T-cell (primary cell): ENCODE measurements around the gene D2HGDH. TPM values are rescaled to one million over a fixed set of nuclear protein-coding genes. Genes with fewer than 3 reads are reported as not detected.

ENCODE experiments used
- ATAC-seq, 4 experiments: fragments of 200-7000 bp in 3 of 4; fragments of 150-1000 bp in 1 of 4; cut with Tn5 transposase; replicated peaks in 1 of 4; 1 replicate in 3 of 4; 2 replicates in 1 of 4; pipeline ENCODE4 v1.10.0; 2021; ENCODE audit warnings: moderate library complexity in 3 of 4, mild to moderate bottlenecking in 2 of 4, moderate number of reproducible peaks in 1 of 4
- CTCF ChIA-PET, 2 donors: fragments of 300-600 bp; sonication (Branson Sonifier 250); formaldehyde crosslinking; loops; one replicate each; lab custom pipeline; 2022; ENCODE audit warnings: antibody characterized with exemption in 2 of 2; lab: Charles Lee
- POLR2A ChIA-PET, 2 donors: fragments of 300-600 bp; sonication (Branson Sonifier 250); formaldehyde crosslinking; loops; one replicate each; lab custom pipeline; 2022; ENCODE audit warnings: antibody characterized with exemption in 2 of 2; lab: Charles Lee
- DNase-seq, 35 experiments: peaks; one replicate each; pipeline versions ENCODE4 v3.0.0 to v3.0.0-alpha.2; 2013 to 2023
- H3K27ac ChIP-seq: one replicate; pipeline ENCODE4 v1.5.1; 2013; ENCODE audit warnings: low read length
- H3K27me3 ChIP-seq, 2 experiments: replicated peaks in 1 of 2; 1 replicate in 1 of 2; 2 replicates in 1 of 2; pipeline versions ENCODE4 v1.6.1 to v1.7.0; 2013; ENCODE audit warnings: low read length in 1 of 2, mixed read lengths in 1 of 2; ENCODE audit not compliant: control insufficient read depth in 2 of 2, insufficient read depth in 2 of 2; ENCODE audit errors: extremely low read depth in 1 of 2
- H3K36me3 ChIP-seq, 2 donors: 1 replicate in 1 of 2; 2 replicates in 1 of 2; pipeline versions ENCODE4 v1.6.1 to v1.7.0; 2013; ENCODE audit warnings: low read length in 1 of 2; ENCODE audit not compliant: control insufficient read depth in 2 of 2, insufficient read depth in 1 of 2; ENCODE audit errors: extremely low read depth in 1 of 2
- H3K4me1 ChIP-seq, 2 experiments: 1 replicate in 1 of 2; 2 replicates in 1 of 2; pipeline versions ENCODE4 v1.6.1 to v1.7.0; 2013; ENCODE audit warnings: low read length in 2 of 2, mixed read lengths in 1 of 2; ENCODE audit not compliant: insufficient read depth in 2 of 2, control insufficient read depth in 1 of 2; ENCODE audit errors: extremely low read depth in 1 of 2
- H3K4me3 ChIP-seq, 2 donors: 1 replicate in 1 of 2; 2 replicates in 1 of 2; pipeline versions ENCODE4 v1.5.1 to v1.7.0; 2013; ENCODE audit warnings: mild to moderate bottlenecking in 2 of 2, low read length in 1 of 2, moderate library complexity in 1 of 2; ENCODE audit not compliant: control insufficient read depth in 1 of 2; ENCODE audit errors: extremely low read depth in 1 of 2
- H3K9me3 ChIP-seq: 2 replicates; pipeline ENCODE4 v1.7.0; 2013
- H3K27ac Mint-ChIP-seq, 2 donors: one replicate each; pipeline ENCODE4 v1.8.0; 2020 to 2021; ENCODE audit warnings: mild to moderate bottlenecking in 2 of 2, mixed read lengths in 2 of 2
- H3K27me3 Mint-ChIP-seq, 2 donors: one replicate each; pipeline ENCODE4 v1.8.0; 2021 to 2022; ENCODE audit warnings: mixed read lengths in 2 of 2
- H3K36me3 Mint-ChIP-seq: one replicate; pipeline ENCODE4 v1.8.0; 2021; ENCODE audit warnings: mixed read lengths
- H3K4me1 Mint-ChIP-seq, 3 donors: one replicate each; pipeline ENCODE4 v1.8.0; 2020 to 2022; ENCODE audit warnings: mixed read lengths in 3 of 3, mild to moderate bottlenecking in 1 of 3
- H3K4me3 Mint-ChIP-seq, 3 donors: one replicate each; pipeline ENCODE4 v1.8.0; 2020 to 2022; ENCODE audit warnings: mild to moderate bottlenecking in 3 of 3, mixed read lengths in 3 of 3, moderate library complexity in 3 of 3
- H3K9me3 Mint-ChIP-seq, 3 donors: one replicate each; pipeline ENCODE4 v1.8.0; 2020 to 2022; ENCODE audit warnings: mixed read lengths in 3 of 3
- whole genome bisulfite sequencing: methylation state at CpG from one replicate; pipeline ENCODE4 v1.1.5; 2013; ENCODE audit warnings: missing lambda C conversion rate; ENCODE audit not compliant: insufficient coverage; 5-methylcytosine and 5-hydroxymethylcytosine counted together
- total RNA-seq, 35 experiments: library from RNA in 6 of 35; stranded (reverse) in 6 of 35; fragments of 120-200 nt in 1 of 35; gene quantifications; one replicate each; pipeline versions ENCODE4 v1.2.1 to v1.2.4 and lab custom pipeline; 2013 to 2026

The D2HGDH gene
- total RNA-seq, 5 donors from 2014 or later (not counting 1 experiment from before 2014, with no cell fraction given) = 48.6 to 58.3 (median 54.0) TPM

DNA sequence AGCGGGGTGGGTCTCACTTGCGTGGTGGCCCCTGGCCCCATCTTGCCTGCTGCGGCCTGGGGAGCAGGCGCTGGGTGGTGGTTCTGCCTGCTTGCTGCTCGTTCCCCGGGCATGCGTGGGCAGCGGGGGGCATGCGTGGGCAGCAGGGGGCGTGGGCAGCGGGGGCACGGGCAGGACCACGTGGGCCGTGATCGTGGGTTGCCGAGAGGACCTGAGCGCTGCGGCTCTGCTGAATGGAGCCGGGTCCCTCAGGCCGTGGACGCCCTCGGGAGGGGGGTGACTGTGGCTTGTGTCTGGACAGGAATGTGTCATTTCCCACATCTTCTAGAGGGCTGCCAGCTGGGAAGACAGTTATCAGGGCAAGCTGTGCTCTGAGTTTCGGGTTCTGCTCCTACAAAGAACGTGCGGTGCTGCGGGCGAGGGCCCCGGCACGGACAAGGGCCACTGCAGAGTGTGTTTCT, 33.9 kb downstream of the D2HGDH start:
- POLR2A ChIA-PET = no interaction called here
- H3K27ac ChIP-seq = no peak overlapping the region
- Mint-ChIP-seq H3K27me3 (no peaks in the 10 kb centered on the region), H3K27ac (no peak overlapping the region), H3K4me3 (no peak overlapping the region), H3K4me1 (peaks cover 13 to 26% (median 17%) of the 10 kb centered on the region in 3 donors), H3K9me3 (no peaks in the 10 kb centered on the region), H3K36me3 (no peaks in the 10 kb centered on the region)
- no peaks in the 10 kb centered on the region for H3K36me3 ChIP-seq
- WGBS = 94% methylated on average over 24 of the region's 29 CpGs
- H3K9me3 ChIP-seq = no peaks in the 10 kb centered on the region
- DNase-seq (peak in 1 of 35 experiments; percentile 10), ATAC-seq (no peak)
- H3K4me3 ChIP-seq = no peak overlapping the region
- H3K4me1 ChIP-seq = peaks cover 2 to 40% of the 10 kb centered on the region in 2 experiments
- CTCF ChIA-PET = no interaction called here
- H3K27me3 ChIP-seq = no peaks in the 10 kb centered on the region

- no peaks in the 10 kb centered on the region for H3K36me3 Mint-ChIP-seq
- peaks cover 12 to 20% (median 13%) of the 10 kb centered on the region in 3 donors for H3K4me1 Mint-ChIP-seq
- no peaks in the 10 kb centered on the region for H3K27me3 Mint-ChIP-seq
- 89% methylated on average over 9 of the region's 11 CpGs for WGBS
- DNase-seq (peak in 1 of 35 experiments; percentile 19), ATAC-seq (no peak)
- H3K27ac ChIP-seq = no peak overlapping the region
- no peaks in the 10 kb centered on the region for H3K9me3 Mint-ChIP-seq
- H3K27ac Mint-ChIP-seq = no peak overlapping the region
- no peak overlapping the region for H3K4me3 Mint-ChIP-seq
- no peak overlapping the region for H3K4me3 ChIP-seq
- ChIA-PET POLR2A (no interaction called here), CTCF (no interaction called here)
- H3K9me3 ChIP-seq = no peaks in the 10 kb centered on the region
- H3K27me3 ChIP-seq = peaks cover 0 to 4% of the 10 kb centered on the region in 2 experiments
- H3K36me3 ChIP-seq = no peaks in the 10 kb centered on the region
- peaks cover 2 to 39% of the 10 kb centered on the region in 2 experiments for H3K4me1 ChIP-seq
Measured at GRCh38 chr2:241768850-241769249, 34.4 kb downstream of the D2HGDH start.

DNA sequence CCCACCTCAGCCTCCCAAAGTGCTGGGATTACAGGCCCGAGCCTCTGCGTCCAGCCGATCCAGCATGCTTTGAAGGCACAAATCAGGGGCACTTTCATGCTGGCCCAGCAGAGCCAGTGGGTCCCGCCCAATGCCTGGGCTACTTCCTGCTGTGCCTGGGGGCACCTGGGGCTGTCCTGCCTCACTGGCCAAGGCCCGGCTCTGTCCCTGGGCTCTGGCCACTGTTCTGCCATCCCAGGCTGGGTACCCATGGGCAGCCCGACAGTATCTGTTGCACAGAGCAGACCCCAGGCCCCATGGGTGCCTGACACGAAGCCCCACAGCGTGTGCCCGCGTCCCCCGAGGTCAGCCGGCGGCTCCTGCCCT, 35.4 kb downstream of the D2HGDH start:
- H3K9me3 Mint-ChIP-seq = no peaks in the 10 kb centered on the region
- Histone ChIP-seq H3K36me3 (no peaks in the 10 kb centered on the region), H3K4me3 (no peak overlapping the region), H3K4me1 (peaks cover 2 to 31% of the 10 kb centered on the region in 2 experiments), H3K27me3 (peaks cover 0 to 11% of the 10 kb centered on the region in 2 experiments), H3K9me3 (no peaks in the 10 kb centered on the region), H3K27ac (no peak overlapping the region)
- no peak for ATAC-seq
- ChIA-PET POLR2A (no interaction called here), CTCF (no interaction called here)
- H3K27me3 Mint-ChIP-seq = no peaks in the 10 kb centered on the region
- peak in 1 of 35 experiments; percentile 11 for DNase-seq
- H3K27ac Mint-ChIP-seq = no peak overlapping the region
- WGBS = 92% methylated on average over 13 of the region's 13 CpGs
- H3K4me3 Mint-ChIP-seq = no peak overlapping the region
- peaks cover 11 to 14% (median 12%) of the 10 kb centered on the region in 3 donors for H3K4me1 Mint-ChIP-seq
- H3K36me3 Mint-ChIP-seq = no peaks in the 10 kb centered on the region

DNA sequence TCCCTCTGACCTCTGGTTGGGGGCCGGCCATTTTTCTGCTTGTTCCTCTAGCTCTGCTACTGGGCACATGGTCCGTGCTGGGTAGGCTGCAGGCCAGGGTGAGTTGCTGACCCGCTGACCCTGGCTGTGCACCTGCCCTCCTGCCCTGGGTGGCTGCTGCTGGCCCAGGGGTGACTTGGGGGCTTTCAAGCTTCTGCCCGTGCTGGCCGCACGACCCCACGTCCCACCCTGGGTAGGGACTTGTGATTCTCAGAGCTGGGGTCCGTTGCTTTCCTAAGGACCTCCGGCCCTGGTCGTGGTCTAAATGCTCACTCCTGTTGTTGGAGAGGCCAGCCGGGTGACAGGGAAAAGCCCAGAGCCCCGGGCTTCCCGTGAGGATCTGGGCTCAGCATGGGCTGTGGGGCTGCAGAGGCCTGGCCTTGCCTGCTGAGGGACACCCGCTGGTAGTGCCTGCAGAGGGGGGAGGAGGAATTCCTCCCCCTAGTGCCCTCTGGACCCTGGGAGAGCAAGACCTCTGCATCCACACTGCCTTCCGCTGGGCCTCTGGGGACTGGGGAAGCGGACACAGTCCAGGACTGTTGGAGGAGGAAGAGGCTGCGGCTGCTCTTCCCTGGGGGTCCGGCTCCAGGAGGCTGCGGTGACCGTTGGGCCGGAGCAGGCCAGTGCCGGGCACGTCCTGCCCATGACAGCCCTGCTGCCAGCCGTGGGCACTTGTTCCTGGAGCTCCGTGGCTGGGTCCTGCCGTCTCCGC, 35.9 kb downstream of the D2HGDH start:
- CTCF ChIA-PET = no interaction called here
- Histone ChIP-seq H3K4me1 (peaks cover 2 to 28% of the 10 kb centered on the region in 2 experiments), H3K27me3 (peaks cover 0 to 17% of the 10 kb centered on the region in 2 experiments), H3K27ac (no peak overlapping the region), H3K36me3 (no peaks in the 10 kb centered on the region), H3K9me3 (no peaks in the 10 kb centered on the region), H3K4me3 (no peak overlapping the region)
- DNase-seq (peak in 1 of 35 experiments; percentile 22), ATAC-seq (no peak)
- Mint-ChIP-seq H3K4me1 (peaks cover 11 to 14% (median 12%) of the 10 kb centered on the region in 3 donors), H3K9me3 (no peaks in the 10 kb centered on the region), H3K27me3 (no peaks in the 10 kb centered on the region), H3K36me3 (no peaks in the 10 kb centered on the region), H3K4me3 (no peak overlapping the region), H3K27ac (no peak overlapping the region)
- WGBS = 81% methylated on average over 17 of the region's 27 CpGs
- POLR2A ChIA-PET = no interaction called here

DNA sequence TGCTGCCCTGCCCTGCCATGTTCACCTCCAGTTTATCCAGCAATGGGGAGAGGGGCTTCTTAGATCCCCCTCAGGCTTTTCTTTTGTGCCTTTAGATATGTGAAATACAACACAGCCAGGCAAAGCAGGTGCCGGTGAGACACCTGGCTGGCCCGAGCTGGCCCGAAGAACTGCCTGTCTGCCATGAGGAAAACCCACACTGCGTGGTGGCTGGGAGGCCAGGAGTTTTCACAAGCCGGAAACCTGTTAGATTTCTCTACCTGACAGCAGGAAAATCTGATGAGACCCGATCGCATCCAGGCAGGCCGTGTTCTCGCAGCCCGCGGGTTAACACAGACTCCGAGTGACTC, 36.5 kb downstream of the D2HGDH start:
- H3K4me1 ChIP-seq = peaks cover 2 to 28% of the 10 kb centered on the region in 2 experiments
- Mint-ChIP-seq H3K36me3 (no peaks in the 10 kb centered on the region), H3K27ac (peak overlapping the region in 1 of 2 donors; percentile 22), H3K4me1 (peaks cover 11 to 14% (median 12%) of the 10 kb centered on the region in 3 donors), H3K27me3 (no peaks in the 10 kb centered on the region), H3K9me3 (no peaks in the 10 kb centered on the region), H3K4me3 (no peak overlapping the region)
- no peak overlapping the region for H3K4me3 ChIP-seq
- peaks cover 0 to 22% of the 10 kb centered on the region in 2 experiments for H3K27me3 ChIP-seq
- no peaks in the 10 kb centered on the region for H3K9me3 ChIP-seq
- POLR2A ChIA-PET = no interaction called here
- DNase-seq = no peak
- no peak overlapping the region for H3K27ac ChIP-seq
- no peak for ATAC-seq
- CTCF ChIA-PET = no interaction called here
- H3K36me3 ChIP-seq = no peaks in the 10 kb centered on the region
- 96% methylated on average over 12 of the region's 12 CpGs for WGBS

DNA sequence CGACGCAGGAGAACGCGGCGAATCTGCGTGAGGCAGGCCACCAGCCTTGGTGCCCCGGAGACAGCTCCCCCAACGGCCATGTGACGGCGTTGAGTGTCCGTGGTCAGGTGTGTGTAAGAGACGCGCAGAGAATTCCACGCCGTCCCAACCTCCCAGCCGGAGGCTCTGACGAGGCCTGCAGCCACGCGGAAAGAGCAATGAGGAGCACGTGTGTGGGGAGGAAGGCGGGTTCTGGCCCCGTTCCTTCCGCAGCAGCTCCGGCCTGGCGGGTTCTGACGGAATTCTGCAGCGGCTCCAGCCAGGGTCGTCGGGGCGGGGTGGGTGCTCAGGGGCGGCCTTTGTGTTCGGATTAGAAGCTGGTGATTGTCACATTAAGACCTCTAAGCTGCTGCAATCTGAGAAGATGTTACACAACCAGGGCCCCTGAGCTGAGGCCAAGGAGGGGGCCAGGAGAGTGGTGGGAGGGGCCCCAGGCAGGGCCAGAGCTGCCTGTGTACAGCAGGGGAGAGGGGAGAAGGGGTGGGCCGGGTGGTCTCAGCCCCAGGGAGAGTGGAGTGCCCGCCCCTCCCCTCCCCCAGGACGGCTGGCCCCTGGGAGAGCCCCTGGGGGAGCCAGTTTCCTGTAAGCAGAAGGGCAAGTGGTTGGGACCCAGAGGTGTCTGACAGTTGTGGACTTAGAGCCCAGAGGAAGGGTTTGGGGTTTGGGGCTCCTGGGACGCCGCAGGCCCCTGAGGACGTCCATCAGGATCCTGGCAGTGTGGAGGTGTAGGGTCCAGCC, 37.0 kb downstream of the D2HGDH start:
- Histone ChIP-seq H3K9me3 (no peaks in the 10 kb centered on the region), H3K27me3 (peaks cover 0 to 27% of the 10 kb centered on the region in 2 experiments), H3K4me1 (peaks cover 2 to 28% of the 10 kb centered on the region in 2 experiments), H3K36me3 (no peaks in the 10 kb centered on the region), H3K4me3 (no peak overlapping the region), H3K27ac (no peak overlapping the region)
- peak in 1 of 35 experiments; percentile 7 for DNase-seq
- WGBS = 94% methylated on average over 32 of the region's 38 CpGs
- ATAC-seq = peak in 3 of 4 experiments; percentile 5 to 25 (median 17)
- Mint-ChIP-seq H3K27me3 (no peaks in the 10 kb centered on the region), H3K4me3 (peak overlapping the region; percentile 18 to 67 (median 56)), H3K4me1 (peaks cover 11 to 14% (median 12%) of the 10 kb centered on the region in 3 donors), H3K36me3 (no peaks in the 10 kb centered on the region), H3K9me3 (no peaks in the 10 kb centered on the region), H3K27ac (peak overlapping the region; percentile 23 to 72)
- CTCF ChIA-PET = interaction anchor here in 1 of 2 donors (0.6 kb wide), 1 partner anchor 123 kb away, joined by 5 read pairs; no protein-coding TSS in a partner anchor
- POLR2A ChIA-PET = no interaction called here
